Vagina (tissue), 2 donors: Measurements from ENCODE around the gene ADAR. TPM values are rescaled to one million over a fixed set of nuclear protein-coding genes. Genes with fewer than 3 reads are reported as not detected.
A peak's percentile ranks its signal among the peaks of the same experiment; 100 is the strongest.

ENCODE experiments used
- DNase-seq, 2 donors: peaks; one replicate each; pipeline ENCODE4 v3.0.0-alpha.2; 2017; ENCODE audit errors: extremely low spot score in 2 of 2
- H3K27ac ChIP-seq: fragments of 200-600 bp; sonication (generic); one replicate; pipeline ENCODE4 v1.5.1; 2019
- H3K27me3 ChIP-seq: fragments of 200-600 bp; sonication (generic); one replicate; pipeline ENCODE4 v1.5.1; 2019
- H3K36me3 ChIP-seq, 2 donors: fragments of 200-600 bp; sonication (generic); one replicate each; pipeline ENCODE4 v1.5.1; 2017 to 2019
- H3K4me1 ChIP-seq: fragments of 200-600 bp; sonication (generic); one replicate; pipeline ENCODE4 v1.5.1; 2019
- H3K4me3 ChIP-seq, 2 donors: fragments of 200-600 bp; sonication (generic); 1 replicate in 1 of 2; 2 replicates in 1 of 2; pipeline ENCODE4 v1.5.1; 2016 to 2019
- H3K9me3 ChIP-seq: fragments of 200-600 bp; sonication (generic); one replicate; pipeline ENCODE4 v1.5.1; 2019
- CTCF ChIP-seq, 3 experiments: fragments of 450-650 bp in 2 of 3; fragments of 200-600 bp in 1 of 3; sonication (generic) in 1 of 3; IDR thresholded peaks; one replicate each; pipeline ENCODE4 v1.5.1; 2017 to 2019; ENCODE audit warnings: antibody characterized with exemption in 3 of 3, mild to moderate bottlenecking in 2 of 3, moderate library complexity in 2 of 3
- POLR2A ChIP-seq, 2 donors: fragments of 450-650 bp; IDR thresholded peaks; one replicate each; pipeline ENCODE4 v1.6.1; 2017; ENCODE audit warnings: antibody characterized with exemption in 2 of 2, mild to moderate bottlenecking in 2 of 2, moderate library complexity in 2 of 2
- POLR2AphosphoS5 ChIP-seq, 2 donors: sonication (generic); formaldehyde crosslinking; IDR thresholded peaks; one replicate each; pipeline ENCODE4 v1.9.0; 2017; ENCODE audit warnings: antibody characterized with exemption in 2 of 2, mild to moderate bottlenecking in 2 of 2, low read depth in 1 of 2; ENCODE audit not compliant: insufficient read depth in 1 of 2
- intact Hi-C: fragments of 100-400 bp; cut with DNase I; formaldehyde crosslinking; loops from one replicate; pipeline ENCODE4 v1.15.1; 2023
- total RNA-seq: library from RNA; depleted of rRNA; stranded (reverse); fragments of >200 nt; gene quantifications from one replicate; pipeline ENCODE4 v1.2.3, GENCODE V29; 2016

ADAR gene
- total RNA-seq, 1 donor from 2014 or later = 92.1 TPM

GRCh38 chr1:154628121-154628405, 20.1 kb upstream of the ADAR start:
- intact Hi-C loops = no loop called here
- peak overlapping the region; percentile 85 for H3K27ac ChIP-seq
- no peaks in the 10 kb centered on the region for H3K9me3 ChIP-seq
- no peaks in the 10 kb centered on the region for H3K36me3 ChIP-seq
- H3K27me3 ChIP-seq = no peaks in the 10 kb centered on the region
- no peak for DNase-seq
- no peak for TF ChIP-seq POLR2A (IDR thresholded peaks at IDR 0.05)
- no peak for TF ChIP-seq CTCF (IDR thresholded peaks at IDR 0.05)
- TF ChIP-seq POLR2AphosphoS5 (IDR thresholded peaks at IDR 0.05; ENCODE audit: insufficient read depth in 1 of 2, low read depth in 1 of 2) = no peak
- H3K4me3 ChIP-seq = peak overlapping the region; percentile 92 to 94
- peaks cover 14% of the 10 kb centered on the region for H3K4me1 ChIP-seq

- TF ChIP-seq POLR2AphosphoS5 (IDR thresholded peaks at IDR 0.05; ENCODE audit: insufficient read depth in 1 of 2, low read depth in 1 of 2) (peak; percentile 72 to 83), CTCF (IDR thresholded peaks at IDR 0.05) (no peak)
- Histone ChIP-seq H3K27me3 (no peaks in the 10 kb centered on the region), H3K36me3 (no peaks in the 10 kb centered on the region), H3K27ac (peak overlapping the region; percentile 85), H3K4me1 (peaks cover 14% of the 10 kb centered on the region), H3K4me3 (peak overlapping the region; percentile 92 to 94), H3K9me3 (no peaks in the 10 kb centered on the region)
- intact Hi-C loops = no loop called here
- DNase-seq = peak in 1 of 2 donors; percentile 87
Measured at GRCh38 chr1:154627257-154628120, 19.5 kb upstream of the ADAR start.

GRCh38 chr1:154626456-154627256, 18.7 kb upstream of the ADAR start:
- H3K36me3 ChIP-seq = no peaks in the 10 kb centered on the region
- intact Hi-C loops = no loop called here
- peaks cover 14% of the 10 kb centered on the region for H3K4me1 ChIP-seq
- H3K9me3 ChIP-seq = no peaks in the 10 kb centered on the region
- peak overlapping the region; percentile 85 for H3K27ac ChIP-seq
- no peaks in the 10 kb centered on the region for H3K27me3 ChIP-seq
- DNase-seq = no peak
- TF ChIP-seq POLR2A (IDR thresholded peaks at IDR 0.05) (no peak), POLR2AphosphoS5 (IDR thresholded peaks at IDR 0.05; ENCODE audit: insufficient read depth in 1 of 2, low read depth in 1 of 2) (no peak), CTCF (IDR thresholded peaks at IDR 0.05) (no peak)
- H3K4me3 ChIP-seq = peak overlapping the region; percentile 92 to 94

- no peaks in the 10 kb centered on the region for H3K36me3 ChIP-seq
- no peak overlapping the region for H3K27ac ChIP-seq
- no peaks in the 10 kb centered on the region for H3K27me3 ChIP-seq
- TF ChIP-seq POLR2A (IDR thresholded peaks at IDR 0.05) = no peak
- no peak for TF ChIP-seq POLR2AphosphoS5 (IDR thresholded peaks at IDR 0.05; ENCODE audit: insufficient read depth in 1 of 2, low read depth in 1 of 2)
- no peak for TF ChIP-seq CTCF (IDR thresholded peaks at IDR 0.05)
- intact Hi-C loops = no loop called here
- no peak overlapping the region for H3K4me3 ChIP-seq
- no peaks in the 10 kb centered on the region for H3K9me3 ChIP-seq
- peaks cover 14% of the 10 kb centered on the region for H3K4me1 ChIP-seq
- DNase-seq = no peak
Measured at GRCh38 chr1:154624746-154625643, 17.0 kb upstream of the ADAR start.
